OCI-LY3 (cell line): ENCODE measurements around the gene NEURL2.
"Not testable (repeated sequence)": the region's sequence is repeated elsewhere in the genome, so short reads cannot be mapped to it uniquely, and the experiment has no call there.

ENCODE experiments used
- H2AFZ ChIP-seq: fragments of 200-600, 300-600 bp; shearing (Covaris generic); 2 replicates; pipeline ENCODE4 v1.6.0; 2014; ENCODE audit warnings: antibody characterized with exemption, low read depth, low read length
- H3K27ac ChIP-seq: fragments of 200-600, 300-600 bp; sonication (generic); 2 replicates; pipeline ENCODE4 v1.5.1; 2014; ENCODE audit warnings: mild to moderate bottlenecking, low read length, moderate library complexity, mixed read lengths
- H3K27me3 ChIP-seq: fragments of 200-600, 300-600 bp; sonication (generic); 2 replicates; pipeline ENCODE4 v1.6.1; 2014; ENCODE audit warnings: low read depth, low read length, mixed read lengths
- H3K36me3 ChIP-seq: fragments of 200-600, 300-600 bp; sonication (generic); replicated peaks from 2 replicates; pipeline ENCODE3; 2014; ENCODE audit warnings: low read depth, low read length, mixed read lengths
- H3K4me1 ChIP-seq: fragments of 300-600, 200-600 bp; sonication (generic); 2 replicates; pipeline ENCODE4 v1.6.1; 2014; ENCODE audit warnings: low read length, mixed read lengths
- H3K4me2 ChIP-seq: fragments of 200-600, 300-600 bp; sonication (generic); 2 replicates; pipeline ENCODE4 v1.6.1; 2014; ENCODE audit warnings: low read length, mixed read lengths
- H3K4me3 ChIP-seq: fragments of 300-600, 200-600 bp; sonication (generic); 2 replicates; pipeline ENCODE4 v1.5.1; 2014; ENCODE audit warnings: antibody characterized with exemption, mild to moderate bottlenecking, low read length, moderate library complexity
- H3K79me2 ChIP-seq: fragments of 300-600, 200-600 bp; shearing (Covaris generic); 2 replicates; pipeline ENCODE4 v1.6.1; 2014; ENCODE audit warnings: mild to moderate bottlenecking, low read length, mixed read lengths
- H3K9ac ChIP-seq: fragments of 300-600, 200-600 bp; shearing (Covaris generic); 2 replicates; pipeline ENCODE4 v1.6.0; 2014; ENCODE audit warnings: mild to moderate bottlenecking, low read length, moderate library complexity
- H3K9me3 ChIP-seq: fragments of 200-600, 300-600 bp; shearing (Covaris generic); 2 replicates; pipeline ENCODE4 v1.6.1; 2014; ENCODE audit warnings: low read length, mixed read lengths; ENCODE audit not compliant: insufficient read depth
- H4K20me1 ChIP-seq: fragments of 200-600, 300-600 bp; sonication (generic); 2 replicates; pipeline ENCODE4 v1.6.1; 2016; ENCODE audit warnings: low read length, mixed read lengths; ENCODE audit not compliant: insufficient read depth
- CTCF ChIP-seq: fragments of 200-600, 300-600 bp; sonication (generic); IDR thresholded peaks from 2 replicates; pipeline ENCODE4 v1.5.1; 2014; ENCODE audit warnings: antibody characterized with exemption, low read length, low read depth
- EZH2phosphoT487 ChIP-seq: fragments of 200-600 bp; shearing (Covaris generic); IDR thresholded peaks from 2 replicates; pipeline ENCODE4 v1.6.1; 2018; ENCODE audit warnings: antibody characterized with exemption, mixed run types, low read depth

The NEURL2 gene

GRCh38 chr20:45904583-45905504 lies 13.8 kb upstream of the NEURL2 start:
- TF ChIP-seq EZH2phosphoT487 (no peak), CTCF (no peak)
- Histone ChIP-seq H3K79me2 (no peaks in the 10 kb centered on the region), H4K20me1 (no peaks in the 10 kb centered on the region), H3K27me3 (no peaks in the 10 kb centered on the region), H3K27ac (no peak overlapping the region), H3K4me1 (peaks cover 2% of the 10 kb centered on the region; the same call in 1 of the 2 replicates), H3K36me3 (peaks cover 2% of the 10 kb centered on the region), H3K4me3 (no peak overlapping the region), H3K9me3 (no peaks in the 10 kb centered on the region), H3K4me2 (no peak overlapping the region), H3K9ac (no peak overlapping the region), H2AFZ (no peak overlapping the region)

GRCh38 chr20:45902199-45902701 lies 11.2 kb upstream of the NEURL2 start:
- Histone ChIP-seq H3K4me1 (no peaks in the 10 kb centered on the region), H3K79me2 (no peaks in the 10 kb centered on the region), H3K9me3 (no peaks in the 10 kb centered on the region), H2AFZ (no peak overlapping the region), H3K27me3 (no peaks in the 10 kb centered on the region), H3K36me3 (peaks cover 12% of the 10 kb centered on the region), H3K4me3 (no peak overlapping the region), H4K20me1 (no peaks in the 10 kb centered on the region), H3K4me2 (no peak overlapping the region), H3K9ac (no peak overlapping the region), H3K27ac (no peak overlapping the region)
- TF ChIP-seq EZH2phosphoT487 (no peak), CTCF (no peak)

GRCh38 chr20:45901332-45901731 lies 10.3 kb upstream of the NEURL2 start:
- not testable (repeated sequence) for H3K9ac ChIP-seq, H3K79me2 ChIP-seq, H3K9me3 ChIP-seq, H3K4me3 ChIP-seq, H3K4me1 ChIP-seq, H4K20me1 ChIP-seq, H3K27me3 ChIP-seq, H3K4me2 ChIP-seq, H3K27ac ChIP-seq, H2AFZ ChIP-seq
- peaks cover 18% of the 10 kb centered on the region for H3K36me3 ChIP-seq

GRCh38 chr20:45899046-45899835 lies 8.2 kb upstream of the NEURL2 start:
- H3K4me2 ChIP-seq, result no peak overlapping the region
- no peaks in the 10 kb centered on the region for H3K9me3 ChIP-seq
- H3K79me2 ChIP-seq, result no peaks in the 10 kb centered on the region
- peaks cover 18% of the 10 kb centered on the region for H3K36me3 ChIP-seq
- H4K20me1 ChIP-seq, result no peaks in the 10 kb centered on the region
- no peaks in the 10 kb centered on the region for H3K4me1 ChIP-seq
- no peaks in the 10 kb centered on the region for H3K27me3 ChIP-seq
- H3K4me3 ChIP-seq, result no peak overlapping the region
- no peak overlapping the region for H3K27ac ChIP-seq
- no peak overlapping the region for H3K9ac ChIP-seq
- TF ChIP-seq EZH2phosphoT487, result no peak
- no peak for TF ChIP-seq CTCF
- no peak overlapping the region for H2AFZ ChIP-seq
